GM23248 (cell line): Measurements from ENCODE around the gene FXYD3. TPM values are rescaled to one million over a fixed set of nuclear protein-coding genes. Genes with fewer than 3 reads are reported as not detected.

ENCODE experiments used
- DNase-seq: peaks from one replicate; pipeline ENCODE4 v3.0.0-alpha.2; 2015
- H2AFZ ChIP-seq: fragments of 200-600 bp; sonication (generic); 2 replicates; pipeline ENCODE4 v1.6.1; 2016; ENCODE audit warnings: antibody characterized with exemption
- H3F3A ChIP-seq: fragments of 200-600 bp; sonication (generic); 2 replicates; pipeline ENCODE4 v1.6.1; 2016; ENCODE audit warnings: mild to moderate bottlenecking, antibody characterized with exemption, mixed run types; ENCODE audit not compliant: insufficient read depth
- H3K27ac ChIP-seq: fragments of 200-600 bp; sonication (generic); 2 replicates; pipeline ENCODE4 v1.5.1; 2016; ENCODE audit warnings: mild to moderate bottlenecking
- H3K27me3 ChIP-seq: fragments of 200-600 bp; sonication (generic); replicated peaks from 2 replicates; pipeline ENCODE4 v1.6.1; 2016; ENCODE audit warnings: mild to moderate bottlenecking; ENCODE audit not compliant: insufficient read depth
- H3K36me3 ChIP-seq: fragments of 200-600 bp; sonication (generic); 2 replicates; pipeline ENCODE4 v1.6.1; 2016; ENCODE audit warnings: low read depth, mild to moderate bottlenecking
- H3K4me1 ChIP-seq: fragments of 200-600 bp; sonication (generic); 2 replicates; pipeline ENCODE4 v1.6.1; 2016; ENCODE audit warnings: mild to moderate bottlenecking; ENCODE audit not compliant: insufficient read depth
- H3K4me2 ChIP-seq: fragments of 200-600 bp; sonication (generic); one replicate; pipeline ENCODE4 v1.6.1; 2016; ENCODE audit warnings: mild to moderate bottlenecking; ENCODE audit not compliant: unreplicated experiment
- H3K4me3 ChIP-seq: fragments of 200-600 bp; sonication (generic); 2 replicates; pipeline ENCODE4 v1.5.1; 2016; ENCODE audit warnings: mild to moderate bottlenecking
- H3K79me2 ChIP-seq: fragments of 200-600 bp; sonication (generic); 2 replicates; pipeline ENCODE4 v1.6.1; 2016; ENCODE audit warnings: mild to moderate bottlenecking; ENCODE audit not compliant: insufficient read depth
- H3K9ac ChIP-seq: fragments of 200-600 bp; sonication (generic); 2 replicates; pipeline ENCODE4 v1.6.1; 2016; ENCODE audit warnings: mild to moderate bottlenecking
- H3K9me2 ChIP-seq: fragments of 200-600 bp; sonication (generic); 2 replicates; pipeline ENCODE4 v1.6.1; 2016; ENCODE audit warnings: mixed run types, mild to moderate bottlenecking, moderate library complexity; ENCODE audit not compliant: insufficient read depth
- H3K9me3 ChIP-seq: fragments of 200-600 bp; sonication (generic); one replicate; pipeline ENCODE4 v1.6.1; 2017; ENCODE audit warnings: low read depth
- H4K20me1 ChIP-seq: fragments of 200-600 bp; sonication (generic); 2 replicates; pipeline ENCODE4 v1.6.0; 2016; ENCODE audit not compliant: insufficient read depth
- EZH2 ChIP-seq: fragments of 200-600 bp; sonication (generic); IDR thresholded peaks from 2 replicates; pipeline ENCODE4 v1.6.1; 2018; ENCODE audit warnings: antibody characterized with exemption, mild to moderate bottlenecking; ENCODE audit not compliant: insufficient read depth, poor library complexity, severe bottlenecking
- EZH2phosphoT487 ChIP-seq: fragments of 200-600 bp; sonication (generic); IDR thresholded peaks from 2 replicates; pipeline ENCODE4 v1.6.1; 2018; ENCODE audit warnings: antibody characterized with exemption, moderate library complexity, mild to moderate bottlenecking, low read depth; ENCODE audit not compliant: insufficient read depth
- WGBS, 2 experiments: methylation state at CpG; one replicate each; pipeline ENCODE4 v1.1.6; 2015 to 2017; ENCODE audit warnings: low lambda C conversion rate in 2 of 2, low coverage in 1 of 2; ENCODE audit errors: missing lambda C conversion rate in 2 of 2; 5-methylcytosine and 5-hydroxymethylcytosine counted together
- in situ Hi-C: fragments of 300-500 bp; cut with MboI; formaldehyde crosslinking; loops from 2 replicates; pipeline ENCODE4 v1.15.0; 2020
- polyA plus RNA-seq: library from polyadenylated mRNA; unstranded; fragments of >200 nt; fragmentation: Nextera tagmentation; extraction: Ambion mirVana; gene quantifications from 2 replicates; pipeline ENCODE4 v1.2.1, GENCODE V29; 2016
- total RNA-seq: library from RNA; depleted of rRNA; stranded (reverse); fragments of >200 nt; shearing (Covaris generic); gene quantifications from 2 replicates; pipeline ENCODE4 v1.2.3, GENCODE V29; 2014

Gene FXYD3
- total and polyA plus RNA-seq, 2 experiments from 2014 or later: not detected

GRCh38 chr19:35083691-35084508 lies 31.7 kb upstream of the FXYD3 start:
- no peak overlapping the region for H3K4me2 ChIP-seq
- no peak overlapping the region for H3K4me3 ChIP-seq
- peaks cover 3% of the 10 kb centered on the region for H3F3A ChIP-seq
- TF ChIP-seq EZH2 (no peak), EZH2phosphoT487 (no peak)
- WGBS, 2 experiments: 71 to 75% methylated on average over 15 of the region's 15 CpGs
- in situ Hi-C loops: no loop called here
- DNase-seq: no peak
- H3K27me3 ChIP-seq: no peaks in the 10 kb centered on the region
- no peaks in the 10 kb centered on the region for H3K79me2 ChIP-seq
- H3K36me3 ChIP-seq: no peaks in the 10 kb centered on the region
- H2AFZ ChIP-seq: no peak overlapping the region
- peaks cover 7% of the 10 kb centered on the region for H3K4me1 ChIP-seq
- no peaks in the 10 kb centered on the region for H3K9me2 ChIP-seq
- H3K9me3 ChIP-seq: no peaks in the 10 kb centered on the region
- no peak overlapping the region for H3K27ac ChIP-seq
- no peak overlapping the region for H3K9ac ChIP-seq
- H4K20me1 ChIP-seq: no peaks in the 10 kb centered on the region

- in situ Hi-C loops: no loop called here
- Histone ChIP-seq H4K20me1 (no peaks in the 10 kb centered on the region), H3K36me3 (no peaks in the 10 kb centered on the region), H3K79me2 (no peaks in the 10 kb centered on the region), H3K4me1 (peaks cover 12% of the 10 kb centered on the region), H3K4me2 (no peak overlapping the region), H3K4me3 (no peak overlapping the region), H3K9ac (no peak overlapping the region), H2AFZ (no peak overlapping the region), H3F3A (peaks cover 8% of the 10 kb centered on the region), H3K27me3 (no peaks in the 10 kb centered on the region), H3K27ac (no peak overlapping the region), H3K9me2 (no peaks in the 10 kb centered on the region), H3K9me3 (no peaks in the 10 kb centered on the region)
- no peak for DNase-seq
- TF ChIP-seq EZH2phosphoT487: no peak
- TF ChIP-seq EZH2: no peak
- 57 to 81% methylated on average over 3 of the region's 3 CpGs for WGBS, 2 experiments
Measured at GRCh38 chr19:35084509-35084762, 31.2 kb upstream of the FXYD3 start.

GRCh38 chr19:35085947-35086346 lies 29.7 kb upstream of the FXYD3 start:
- in situ Hi-C loops: no loop called here
- TF ChIP-seq EZH2phosphoT487 (no peak), EZH2 (no peak)
- H3K4me2 ChIP-seq: no peak overlapping the region

GRCh38 chr19:35086455-35086854 lies 29.2 kb upstream of the FXYD3 start:
- WGBS, 2 experiments: 83 to 84% methylated on average over 8 of the region's 8 CpGs
- Histone ChIP-seq H3K36me3 (no peaks in the 10 kb centered on the region), H3K4me3 (no peak overlapping the region), H3K27me3 (no peaks in the 10 kb centered on the region), H3K4me2 (no peak overlapping the region), H4K20me1 (no peaks in the 10 kb centered on the region), H3K27ac (no peak overlapping the region), H3F3A (peaks cover 8% of the 10 kb centered on the region), H3K4me1 (peaks cover 15% of the 10 kb centered on the region), H3K9me3 (no peaks in the 10 kb centered on the region), H3K79me2 (no peaks in the 10 kb centered on the region), H2AFZ (no peak overlapping the region), H3K9ac (no peak overlapping the region), H3K9me2 (no peaks in the 10 kb centered on the region)
- in situ Hi-C loops: no loop called here
- no peak for TF ChIP-seq EZH2
- no peak for TF ChIP-seq EZH2phosphoT487
- no peak for DNase-seq

More at GRCh38 chr19:35085947-35086346, 29.7 kb upstream of the FXYD3 start:
- no peak for DNase-seq
- H3K9me3 ChIP-seq: no peaks in the 10 kb centered on the region
- peaks cover 15% of the 10 kb centered on the region for H3K4me1 ChIP-seq
- H4K20me1 ChIP-seq: no peaks in the 10 kb centered on the region
- H3K27me3 ChIP-seq: no peaks in the 10 kb centered on the region
- no peak overlapping the region for H3K4me3 ChIP-seq
- no peak overlapping the region for H3K9ac ChIP-seq
- H3K79me2 ChIP-seq: no peaks in the 10 kb centered on the region
- no peak overlapping the region for H3K27ac ChIP-seq
- WGBS, 2 experiments: 66 to 67% methylated on average over 6 of the region's 6 CpGs
- peaks cover 8% of the 10 kb centered on the region for H3F3A ChIP-seq
- no peaks in the 10 kb centered on the region for H3K9me2 ChIP-seq
- H2AFZ ChIP-seq: no peak overlapping the region
- H3K36me3 ChIP-seq: no peaks in the 10 kb centered on the region
